Stimulated activated CD8-positive, alpha-beta memory T cell treated with anti-CD3 and anti-CD28 coated beads, Interleukin-15, amount 100 ng/mL, for 24 hours (primary cell): ENCODE measurements around the gene PRX.

ENCODE experiments used
- DNase-seq: peaks from one replicate; pipeline ENCODE4 v3.0.0-alpha.2; 2020; ENCODE audit warnings: low read depth

The PRX gene

GRCh38 chr19:40363069-40363468 lies 50.1 kb downstream of the PRX start:
- no peak for DNase-seq

- no peak for DNase-seq
These were observed 51.0 kb downstream of the PRX start for GRCh38 chr19:40362160-40362559.

- DNase-seq, result no peak
These were observed 52.4 kb downstream of the PRX start for GRCh38 chr19:40360708-40361241.

- no peak for DNase-seq
These were observed 53.0 kb downstream of the PRX start for GRCh38 chr19:40360020-40360707.

GRCh38 chr19:40358773-40359172 lies 54.4 kb downstream of the PRX start:
- DNase-seq, result no peak

- DNase-seq, result no peak
These were observed 55.5 kb downstream of the PRX start for GRCh38 chr19:40357640-40358039.

GRCh38 chr19:40356681-40357595 lies 56.2 kb downstream of the PRX start:
- no peak for DNase-seq

- no peak for DNase-seq
These were observed 57.0 kb downstream of the PRX start for GRCh38 chr19:40355975-40356680.

GRCh38 chr19:40348961-40349507 lies 64.1 kb downstream of the PRX start:
- DNase-seq, result no peak

GRCh38 chr19:40348125-40348913 lies 64.9 kb downstream of the PRX start, which contains the start of the genes C19orf47 and PLD3:
TSS of gene C19orf47 (minus strand) at chr19:40348397. CDS start at chr19:40341857, 6,540 bp downstream.
TSS of gene PLD3 (plus strand) at chr19:40348695. CDS start at chr19:40366484, 17,789 bp downstream.
- peak; percentile 95 for DNase-seq

- DNase-seq, result no peak
These were observed 68.8 kb downstream of the PRX start for GRCh38 chr19:40344422-40344821.
